H9 (cell line): ENCODE results near the gene KIF22. TPM values are rescaled to one million over a fixed set of nuclear protein-coding genes. Genes with fewer than 3 reads are reported as not detected.
A peak's percentile ranks its signal among the peaks of the same experiment; 100 is the strongest.

Experiments
- DNase-seq: peaks from one replicate; pipeline ENCODE4 v3.0.0-alpha.2; 2017
- H2AFZ ChIP-seq: one replicate; pipeline ENCODE4 v1.6.1; 2013; ENCODE audit warnings: mild to moderate bottlenecking, low read length, control low read depth, moderate library complexity
- H2AK5ac ChIP-seq: 2 replicates; pipeline ENCODE4 v1.6.1; 2013; ENCODE audit warnings: low read length, control low read depth, mixed read lengths; ENCODE audit not compliant: insufficient read length
- H2BK120ac ChIP-seq: one replicate; pipeline ENCODE4 v1.6.1; 2013; ENCODE audit warnings: low read depth, mild to moderate bottlenecking, low read length, control low read depth, inconsistent platforms; ENCODE audit not compliant: poor library complexity, severe bottlenecking
- H2BK12ac ChIP-seq: 2 replicates; pipeline ENCODE4 v1.6.1; 2013; ENCODE audit warnings: low read length, control low read depth, mixed read lengths, low read depth; ENCODE audit not compliant: insufficient read length
- H2BK15ac ChIP-seq: 2 replicates; pipeline ENCODE4 v1.6.1; 2013; ENCODE audit warnings: low read depth, low read length, control low read depth
- H2BK20ac ChIP-seq: one replicate; pipeline ENCODE4 v1.6.1; 2013; ENCODE audit warnings: low read depth, mild to moderate bottlenecking, low read length, control low read depth, inconsistent platforms; ENCODE audit not compliant: poor library complexity, severe bottlenecking
- H2BK5ac ChIP-seq: 2 replicates; pipeline ENCODE4 v1.6.1; 2013; ENCODE audit warnings: low read length, control low read depth, mixed read lengths; ENCODE audit not compliant: insufficient read length
- H3K14ac ChIP-seq: 2 replicates; pipeline ENCODE4 v1.6.1; 2013; ENCODE audit warnings: low read length, control low read depth; ENCODE audit not compliant: insufficient read depth
- H3K18ac ChIP-seq: 2 replicates; pipeline ENCODE4 v1.6.1; 2013; ENCODE audit warnings: low read depth, mild to moderate bottlenecking, mixed read lengths, low read length, control low read depth; ENCODE audit not compliant: insufficient read length
- H3K23ac ChIP-seq: 2 replicates; pipeline ENCODE4 v1.6.1; 2013; ENCODE audit warnings: low read length, control low read depth, mixed read lengths, low read depth; ENCODE audit not compliant: insufficient read length
- H3K23me2 ChIP-seq: 2 replicates; pipeline ENCODE4 v1.6.1; 2013; ENCODE audit warnings: low read depth, mild to moderate bottlenecking, mixed read lengths, low read length, control low read depth; ENCODE audit not compliant: insufficient read length, poor library complexity, severe bottlenecking
- H3K27ac ChIP-seq: 2 replicates; pipeline ENCODE4 v1.5.1; 2013; ENCODE audit warnings: low read length, control low read depth, mixed read lengths, low read depth; ENCODE audit not compliant: insufficient read length
- H3K27me3 ChIP-seq: 2 replicates; pipeline ENCODE4 v1.6.1; 2013; ENCODE audit warnings: low read length, control low read depth, inconsistent platforms; ENCODE audit not compliant: insufficient read depth
- H3K4ac ChIP-seq: 2 replicates; pipeline ENCODE4 v1.6.1; 2013; ENCODE audit warnings: low read depth, mild to moderate bottlenecking, control low read depth, inconsistent platforms, low read length, moderate library complexity
- H3K4me1 ChIP-seq: 2 replicates; pipeline ENCODE4 v1.6.1; 2013; ENCODE audit warnings: low read length, control low read depth, inconsistent platforms; ENCODE audit not compliant: insufficient read depth
- H3K4me2 ChIP-seq: 2 replicates; pipeline ENCODE4 v1.6.1; 2013; ENCODE audit warnings: low read length, control low read depth, mixed read lengths; ENCODE audit not compliant: insufficient read length, insufficient read depth
- H3K56ac ChIP-seq: 2 replicates; pipeline ENCODE4 v1.6.1; 2013; ENCODE audit warnings: low read depth, mild to moderate bottlenecking, mixed read lengths, low read length, control low read depth; ENCODE audit not compliant: insufficient read length
- H3K79me1 ChIP-seq: 2 replicates; pipeline ENCODE4 v1.6.1; 2013; ENCODE audit warnings: low read depth, mild to moderate bottlenecking, moderate library complexity, low read length, control low read depth, inconsistent platforms; ENCODE audit not compliant: insufficient read depth, poor library complexity, severe bottlenecking
- H3K79me2 ChIP-seq: 2 replicates; pipeline ENCODE4 v1.6.1; 2013; ENCODE audit warnings: low read length, control low read depth, inconsistent platforms; ENCODE audit not compliant: insufficient read depth
- H3K9ac ChIP-seq: 2 replicates; pipeline ENCODE4 v1.6.1; 2013; ENCODE audit warnings: low read length, control low read depth, mixed read lengths; ENCODE audit not compliant: insufficient read length; ENCODE audit errors: extremely low read depth
- H3K9me3 ChIP-seq: one replicate; pipeline ENCODE4 v1.6.1; 2013; ENCODE audit warnings: low read depth, low read length, inconsistent platforms; ENCODE audit not compliant: control insufficient read depth
- H3T11ph ChIP-seq: one replicate; pipeline ENCODE4 v1.6.1; 2013; ENCODE audit warnings: mild to moderate bottlenecking, low read length, control low read depth, inconsistent platforms
- H4K20me1 ChIP-seq: one replicate; pipeline ENCODE4 v1.6.1; 2013; ENCODE audit not compliant: control insufficient read depth, insufficient read length, insufficient read depth
- H4K5ac ChIP-seq: 2 replicates; pipeline ENCODE4 v1.6.1; 2013; ENCODE audit warnings: low read depth, mild to moderate bottlenecking, mixed read lengths, low read length, control low read depth; ENCODE audit not compliant: insufficient read length
- H4K8ac ChIP-seq: replicated peaks from 2 replicates; pipeline ENCODE4 v1.6.1; 2013; ENCODE audit warnings: low read length, control low read depth, mixed read lengths, low read depth; ENCODE audit not compliant: insufficient read length
- H4K91ac ChIP-seq: 2 replicates; pipeline ENCODE4 v1.6.1; 2013; ENCODE audit warnings: low read depth, mild to moderate bottlenecking, moderate library complexity, mixed read lengths, low read length, control low read depth; ENCODE audit not compliant: insufficient read length
- H3K27ac Mint-ChIP-seq, 3 experiments: 2 replicates in 2 of 3; 3 replicates in 1 of 3; pipeline ENCODE4 v1.8.0; 2020 to 2021; ENCODE audit warnings: mixed read lengths in 3 of 3, mild to moderate bottlenecking in 1 of 3, moderate library complexity in 1 of 3
- H3K27me3 Mint-ChIP-seq: 2 replicates; pipeline ENCODE4 v1.8.0; 2021; ENCODE audit warnings: low read depth, mild to moderate bottlenecking, moderate library complexity, mixed read lengths
- H3K36me3 Mint-ChIP-seq, 3 experiments: 2 replicates in 2 of 3; 3 replicates in 1 of 3; pipeline ENCODE4 v1.8.0; 2020 to 2021; ENCODE audit warnings: low read depth in 3 of 3, mixed read lengths in 3 of 3; ENCODE audit not compliant: insufficient read depth in 1 of 3
- H3K4me1 Mint-ChIP-seq, 2 experiments: 2 replicates each; pipeline ENCODE4 v1.8.0; 2020; ENCODE audit warnings: mixed read lengths in 2 of 2
- H3K4me3 Mint-ChIP-seq, 2 experiments: 2 replicates in 1 of 2; 3 replicates in 1 of 2; pipeline ENCODE4 v1.8.0; 2020 to 2021; ENCODE audit warnings: mild to moderate bottlenecking in 2 of 2, mixed read lengths in 2 of 2, moderate library complexity in 1 of 2
- H3K9me3 Mint-ChIP-seq, 2 experiments: 2 replicates in 1 of 2; 3 replicates in 1 of 2; pipeline ENCODE4 v1.8.0; 2020; ENCODE audit warnings: mild to moderate bottlenecking in 2 of 2, mixed read lengths in 2 of 2, moderate library complexity in 1 of 2
- CTCF ChIP-seq: fragments of 200-600 bp; sonication (generic); conservative IDR thresholded peaks from 3 replicates; pipeline ENCODE4 v1.8.0; 2021; ENCODE audit warnings: antibody characterized with exemption, mild to moderate bottlenecking
- WGBS: extraction: QIAGEN DNeasy Blood & Tissue Kit; methylation state at CpG from one replicate; pipeline ENCODE4 v1.1.7; 2013; ENCODE audit warnings: missing lambda C conversion rate, low lambda C conversion rate, mixed read lengths; ENCODE audit not compliant: insufficient read length; ENCODE audit errors: extremely low coverage; 5-methylcytosine and 5-hydroxymethylcytosine counted together
- total RNA-seq: library from RNA; stranded (reverse); gene quantifications from 2 replicates; pipeline ENCODE4 v1.2.1, GENCODE V29; 2021

Gene KIF22
- total RNA-seq, 1 experiment from 2014 or later: 151 TPM

GRCh38 chr16:29854520-29855100, 64.1 kb downstream of the KIF22 start:
- H2AK5ac ChIP-seq: no peak overlapping the region
- no peak for TF ChIP-seq CTCF
- H3K4me2 ChIP-seq: no peak overlapping the region
- H3K79me2 ChIP-seq: no peaks in the 10 kb centered on the region
- no peak overlapping the region for H2AFZ ChIP-seq
- H3K27ac ChIP-seq: no peak overlapping the region
- H4K8ac ChIP-seq: no peak overlapping the region
- no peak overlapping the region for H3K18ac ChIP-seq
- no peak overlapping the region for H2BK12ac ChIP-seq
- H3K4me1 ChIP-seq: no peaks in the 10 kb centered on the region
- H3K23me2 ChIP-seq: no peaks in the 10 kb centered on the region
- no peak overlapping the region for H3K23ac ChIP-seq
- no peak for DNase-seq
- H3K27me3 ChIP-seq: no peaks in the 10 kb centered on the region
- H3K79me1 ChIP-seq: no peaks in the 10 kb centered on the region
- WGBS: no CpG with 5 or more reads among the region's 5 CpGs
- no peak overlapping the region for H2BK5ac ChIP-seq
- no peak overlapping the region for H2BK20ac ChIP-seq
- no peak overlapping the region for H3K14ac ChIP-seq
- H2BK120ac ChIP-seq: no peak overlapping the region
- no peaks in the 10 kb centered on the region for H4K20me1 ChIP-seq
- Mint-ChIP-seq H3K4me1 (peaks cover 4 to 5% of the 10 kb centered on the region in 2 experiments), H3K36me3 (peaks cover 8 to 16% (median 16%) of the 10 kb centered on the region in 3 experiments; a peak in 6 of 7 replicates), H3K27ac (peak overlapping the region in 1 of 3 experiments; percentile 49; a peak in 1 of 7 replicates), H3K27me3 (no peaks in the 10 kb centered on the region), H3K9me3 (no peaks in the 10 kb centered on the region), H3K4me3 (no peak overlapping the region)
- no peak overlapping the region for H3K9ac ChIP-seq
- H4K91ac ChIP-seq: no peak overlapping the region
- H4K5ac ChIP-seq: no peak overlapping the region
- no peak overlapping the region for H3T11ph ChIP-seq
- H3K9me3 ChIP-seq: no peaks in the 10 kb centered on the region
- no peak overlapping the region for H2BK15ac ChIP-seq
- H3K4ac ChIP-seq: no peak overlapping the region
- H3K56ac ChIP-seq: no peak overlapping the region

Other genes with a start within 250 kb of the KIF22 start
- gene SPN, start 127.5 kb upstream of the KIF22 start, total RNA-seq: 0.77 and 1.1 TPM in 2 replicates
- gene QPRT, start 111.6 kb upstream of the KIF22 start, total RNA-seq: 107 TPM in 2 replicates
- not detected in 2 replicates for gene C16orf54, start 44.8 kb upstream of the KIF22 start, total RNA-seq
- gene ZG16, start 12.5 kb upstream of the KIF22 start, total RNA-seq: not detected in 2 replicates
- gene MAZ, start 15.8 kb downstream of the KIF22 start, total RNA-seq: 412 and 414 TPM in 2 replicates
- gene PRRT2, start 21.4 kb downstream of the KIF22 start, total RNA-seq: 10.7 and 14.6 TPM in 2 replicates
- gene PAGR1, start 25.4 kb downstream of the KIF22 start, total RNA-seq: 65.3 and 67.8 TPM in 2 replicates
- gene MVP, start 29.7 kb downstream of the KIF22 start, total RNA-seq: 2.5 and 3.1 TPM in 2 replicates
- 70.0 and 70.6 TPM in 2 replicates for gene CDIPT, start 72.5 kb downstream of the KIF22 start, total RNA-seq
- 44.7 and 50.8 TPM in 2 replicates for gene SEZ6L2, start 108.8 kb downstream of the KIF22 start, total RNA-seq
- 16.7 and 17.9 TPM in 2 replicates for gene ASPHD1, start 109.7 kb downstream of the KIF22 start, total RNA-seq
- 16.8 and 18.3 TPM in 2 replicates for gene KCTD13, start 135.5 kb downstream of the KIF22 start, total RNA-seq
- 82.1 and 89.1 TPM in 2 replicates for gene TMEM219, start 171.3 kb downstream of the KIF22 start, total RNA-seq
- 43.1 and 43.9 TPM in 2 replicates for gene TAOK2, start 183.1 kb downstream of the KIF22 start, total RNA-seq
- 18.5 and 21.6 TPM in 2 replicates for gene HIRIP3, start 204.9 kb downstream of the KIF22 start, total RNA-seq
- 94.1 and 101 TPM in 2 replicates for gene INO80E, start 205.5 kb downstream of the KIF22 start, total RNA-seq
- gene DOC2A, start 220.3 kb downstream of the KIF22 start, total RNA-seq: 10.2 and 12.2 TPM in 2 replicates
- not detected in 2 replicates for gene C16orf92, start 232.4 kb downstream of the KIF22 start, total RNA-seq
- gene TLCD3B, start 240.5 kb downstream of the KIF22 start, total RNA-seq: 20.9 and 22.3 TPM in 2 replicates